Heart left ventricle (tissue), 16 donors: ENCODE data around the gene TFEB. TPM values are rescaled to one million over a fixed set of nuclear protein-coding genes. Genes with fewer than 3 reads are reported as not detected.

Experiments
- ATAC-seq, 4 donors: fragments of 200-7000 bp; cut with Tn5 transposase; one replicate each; pipeline ENCODE4 v1.9.1; 2020 to 2022; ENCODE audit warnings: moderate library complexity in 4 of 4, mild to moderate bottlenecking in 3 of 4, moderate number of reproducible peaks in 1 of 4
- DNase-seq, 5 donors: peaks; one replicate each; pipeline ENCODE4 v3.0.0-alpha.2; 2020
- H3K27ac ChIP-seq, 12 donors: fragments of 200-600 bp; sonication (generic) in 4 of 12; one replicate each; pipeline versions ENCODE4 v1.5.0 to v1.8.0; 2016 to 2022; ENCODE audit warnings: mild to moderate bottlenecking in 2 of 12
- H3K27me3 ChIP-seq, 9 donors: fragments of 200-600 bp; sonication (generic) in 2 of 9; one replicate each; pipeline versions ENCODE4 v1.5.1 to v1.8.0; 2016 to 2022; ENCODE audit warnings: mild to moderate bottlenecking in 3 of 9
- H3K36me3 ChIP-seq, 9 donors: fragments of 200-600 bp; sonication (generic) in 2 of 9; one replicate each; pipeline versions ENCODE4 v1.5.0 to v1.8.0; 2018 to 2022; ENCODE audit warnings: mild to moderate bottlenecking in 2 of 9
- H3K4me1 ChIP-seq, 12 donors: fragments of 200-600 bp; sonication (generic) in 4 of 12; one replicate each; pipeline versions ENCODE4 v1.5.0 to v1.8.0; 2016 to 2022; ENCODE audit warnings: mild to moderate bottlenecking in 3 of 12
- H3K4me3 ChIP-seq, 12 donors: fragments of 200-600 bp; sonication (generic) in 4 of 12; one replicate each; pipeline versions ENCODE4 v1.5.0 to v1.8.0; 2017 to 2022; ENCODE audit warnings: mild to moderate bottlenecking in 9 of 12, moderate library complexity in 4 of 12
- H3K9me3 ChIP-seq, 12 donors: fragments of 200-600 bp; sonication (generic) in 4 of 12; one replicate each; pipeline versions ENCODE4 v1.5.0 to v1.8.0; 2016 to 2022; ENCODE audit warnings: mild to moderate bottlenecking in 1 of 12
- POLR2A ChIP-seq, 2 donors: fragments of 450-650 bp; IDR thresholded peaks; one replicate each; pipeline ENCODE4 v1.6.1; 2017; ENCODE audit warnings: antibody characterized with exemption in 2 of 2, mild to moderate bottlenecking in 2 of 2, moderate library complexity in 2 of 2
- WGBS, 4 donors: extraction: QIAGEN DNeasy Blood & Tissue Kit in 2 of 4; methylation state at CpG; one replicate each; pipeline versions ENCODE4 v1.1.5 to v1.1.7; 2013 to 2018; 5-methylcytosine and 5-hydroxymethylcytosine counted together
- intact Hi-C, 10 donors: fragments of 100-400 bp; cut with DNase I; formaldehyde crosslinking; loops; one replicate each; pipeline versions ENCODE4 v1.11.1 to v1.14.2; 2022
- polyA plus RNA-seq, 2 donors: library from polyadenylated mRNA; stranded (reverse); fragments of 200-250 nt; gene quantifications; one replicate each; pipeline ENCODE4 v1.2.3, GENCODE V29; 2013
- total RNA-seq, 9 donors: library from RNA; depleted of rRNA in 2 of 9; stranded (reverse); fragments of >200 nt in 2 of 9; fragmentation: NEBNext Ultra II Directional in 3 of 9; extraction: Animal tissue kit (Norgen Biotek cat#: 25700) in 3 of 9; gene quantifications; one replicate each; pipeline versions ENCODE4 v1.1.0 to v1.2.4, GENCODE V29; 2016 to 2023
- TF ChIP-seq, protein P1 (sequence below), 12 donors: fragments of 200-600 bp; sonication (generic) in 4 of 12; IDR thresholded peaks; one replicate each; pipeline versions ENCODE4 v1.5.0 to v1.8.0; 2018 to 2022; ENCODE audit warnings: antibody characterized with exemption in 12 of 12, mild to moderate bottlenecking in 5 of 12
- donor health status: ischemic (EF 13 %, LVEDD 7.1; RV severe dilation, severe dysfunction).
- donor health status: healthy with polysubstance abuse.
- donor health status: DM: no; HTN: yes; CAD: no.
- donor health status: DM: no; HTN: no; CAD: no.
- donor health status: ischemic (EF 25% LVEDD 6.9; RV normal size, moderate dysfunction).
- donor health status: ischemic (EF 25% LVEDD 5.7; RV mildly dilated, moderate dysfunction).
- donor health status: healthy.
- donor health status: DM: yes; HTN: yes; CAD: no.
- donor health status: ischemic (EF 35%, LVEDD 5.7; RV mildly dilated, moderate dysfunction).
- donor health status: nonischemic (EF 11% LVEDD 7.7; RV severe dilation, severe dysfunction).
- donor health status: DM: yes; HTN: yes; CAD: no.
- donor health status: PGD.
- donor health status: ischemic (EF 29% LVEDD 5.4; RV normal size, mild dysfunction).
- donor health status: nonischemic (EF 23%, LVEDD 6.1; RV moderate dilation, normal function).

The TFEB gene
- total and polyA plus RNA-seq, 11 donors = 26.2 to 47.2 (median 40.4) TPM

DNA sequence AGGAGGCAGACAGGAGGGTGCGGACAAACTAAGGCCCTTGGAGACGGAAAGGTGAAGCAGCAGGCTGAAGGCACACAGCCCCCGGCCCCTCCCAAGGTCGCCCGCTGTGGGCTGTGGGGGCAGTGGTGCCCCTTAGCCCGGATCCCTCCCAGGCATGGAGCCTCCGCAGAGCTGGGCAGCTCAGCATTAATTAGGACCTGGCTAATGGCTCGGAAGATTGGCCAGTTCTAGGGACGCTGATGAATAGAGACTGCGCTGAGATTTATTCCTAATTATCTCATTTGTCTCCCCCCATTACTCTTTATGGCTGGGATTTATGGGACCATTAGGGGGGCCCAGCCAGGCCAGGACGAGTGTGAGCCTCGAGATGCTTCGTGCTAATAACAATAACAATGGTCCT lies 76.8 kb downstream of the TFEB start:
- TF ChIP-seq POLR2A (IDR thresholded peaks at IDR 0.05) = no peak
- TF ChIP-seq, protein P1, sequence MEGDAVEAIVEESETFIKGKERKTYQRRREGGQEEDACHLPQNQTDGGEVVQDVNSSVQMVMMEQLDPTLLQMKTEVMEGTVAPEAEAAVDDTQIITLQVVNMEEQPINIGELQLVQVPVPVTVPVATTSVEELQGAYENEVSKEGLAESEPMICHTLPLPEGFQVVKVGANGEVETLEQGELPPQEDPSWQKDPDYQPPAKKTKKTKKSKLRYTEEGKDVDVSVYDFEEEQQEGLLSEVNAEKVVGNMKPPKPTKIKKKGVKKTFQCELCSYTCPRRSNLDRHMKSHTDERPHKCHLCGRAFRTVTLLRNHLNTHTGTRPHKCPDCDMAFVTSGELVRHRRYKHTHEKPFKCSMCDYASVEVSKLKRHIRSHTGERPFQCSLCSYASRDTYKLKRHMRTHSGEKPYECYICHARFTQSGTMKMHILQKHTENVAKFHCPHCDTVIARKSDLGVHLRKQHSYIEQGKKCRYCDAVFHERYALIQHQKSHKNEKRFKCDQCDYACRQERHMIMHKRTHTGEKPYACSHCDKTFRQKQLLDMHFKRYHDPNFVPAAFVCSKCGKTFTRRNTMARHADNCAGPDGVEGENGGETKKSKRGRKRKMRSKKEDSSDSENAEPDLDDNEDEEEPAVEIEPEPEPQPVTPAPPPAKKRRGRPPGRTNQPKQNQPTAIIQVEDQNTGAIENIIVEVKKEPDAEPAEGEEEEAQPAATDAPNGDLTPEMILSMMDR (IDR thresholded peaks at IDR 0.05) = no peak
- H3K27me3 ChIP-seq = peaks cover 0 to 8% (median 0%) of the 10 kb centered on the region in 9 donors
- H3K27ac ChIP-seq = no peak overlapping the region
- intact Hi-C loops = no loop called here
- no peaks in the 10 kb centered on the region for H3K36me3 ChIP-seq
- 94 to 97% (median 94%) methylated on average over 13 of the region's 13 CpGs for WGBS, 4 donors
- DNase-seq (peak in 1 of 5 donors; percentile 22), ATAC-seq (no peak)
- no peak overlapping the region for H3K4me3 ChIP-seq
- H3K9me3 ChIP-seq = no peaks in the 10 kb centered on the region
- peaks cover 0 to 13% (median 2%) of the 10 kb centered on the region in 12 donors for H3K4me1 ChIP-seq

- peaks cover 0 to 13% (median 2%) of the 10 kb centered on the region in 12 donors for H3K4me1 ChIP-seq
- TF ChIP-seq, protein P1 (IDR thresholded peaks at IDR 0.05) = no peak
- intact Hi-C loops = no loop called here
- WGBS, 4 donors = 89 to 93% (median 92%) methylated on average over 20 to 23 of the region's 23 CpGs
- DNase-seq (peak in 1 of 5 donors; percentile 43), ATAC-seq (no peak)
- no peak overlapping the region for H3K27ac ChIP-seq
- H3K27me3 ChIP-seq = peaks cover 0 to 8% (median 0%) of the 10 kb centered on the region in 9 donors
- no peaks in the 10 kb centered on the region for H3K36me3 ChIP-seq
- no peaks in the 10 kb centered on the region for H3K9me3 ChIP-seq
- H3K4me3 ChIP-seq = no peak overlapping the region
Measured at GRCh38 chr6:41657131-41658094, 78.0 kb downstream of the TFEB start.

- no peaks in the 10 kb centered on the region for H3K9me3 ChIP-seq
- H3K4me3 ChIP-seq = no peak overlapping the region
- 56 to 62% (median 59%) methylated on average over 14 of the region's 14 CpGs for WGBS, 4 donors
- H3K27me3 ChIP-seq = peaks cover 0 to 8% (median 0%) of the 10 kb centered on the region in 9 donors
- intact Hi-C loops = no loop called here
- DNase-seq (peak in 1 of 5 donors; percentile 32), ATAC-seq (peak in 2 of 4 donors; percentile 39 to 73)
- H3K36me3 ChIP-seq = no peaks in the 10 kb centered on the region
- TF ChIP-seq, protein P1 (IDR thresholded peaks at IDR 0.05) = no peak
- TF ChIP-seq POLR2A (IDR thresholded peaks at IDR 0.05) = no peak
- no peak overlapping the region for H3K27ac ChIP-seq
- H3K4me1 ChIP-seq = peaks cover 0 to 13% (median 2%) of the 10 kb centered on the region in 12 donors
Measured at GRCh38 chr6:41656002-41656691, 79.3 kb downstream of the TFEB start.

DNA sequence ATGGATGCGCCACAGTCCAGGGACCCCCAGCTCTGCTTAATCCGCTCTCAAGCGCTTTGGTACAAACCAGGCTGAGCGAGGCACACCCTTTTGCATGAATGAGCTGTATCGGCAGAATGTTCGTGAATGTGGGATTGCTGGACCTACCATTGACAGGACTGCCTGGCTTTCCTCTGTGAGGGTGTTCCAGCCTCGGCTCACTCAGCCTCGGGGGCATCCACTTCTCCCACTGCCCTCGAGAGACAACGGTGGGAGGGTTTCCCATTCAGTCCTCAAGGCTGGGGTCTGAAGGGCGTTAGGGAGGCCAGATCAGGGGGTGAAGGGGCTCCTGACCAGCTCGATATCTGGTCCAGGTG lies 79.8 kb downstream of the TFEB start:
- peaks cover 0 to 13% (median 2%) of the 10 kb centered on the region in 12 donors for H3K4me1 ChIP-seq
- DNase-seq (peak in 1 of 5 donors; percentile 44), ATAC-seq (no peak)
- peaks cover 0 to 8% (median 0%) of the 10 kb centered on the region in 9 donors for H3K27me3 ChIP-seq
- WGBS, 4 donors = 60 to 69% (median 62%) methylated on average over 8 to 12 of the region's 12 CpGs
- no peaks in the 10 kb centered on the region for H3K36me3 ChIP-seq
- no peak for TF ChIP-seq POLR2A (IDR thresholded peaks at IDR 0.05)
- TF ChIP-seq, protein P1 (IDR thresholded peaks at IDR 0.05) = no peak
- peak overlapping the region in 1 of 12 donors; percentile 19 for H3K27ac ChIP-seq
- no peaks in the 10 kb centered on the region for H3K9me3 ChIP-seq
- H3K4me3 ChIP-seq = no peak overlapping the region
- intact Hi-C loops = no loop called here
